HG03457 (cell line): ENCODE results near the gene NHERF1.

Experiments used
- ATAC-seq: cut with Tn5 transposase; IDR thresholded peaks from one replicate; pipeline ENCODE4 v1.9.1; 2021; ENCODE audit warnings: moderate number of reproducible peaks; ENCODE audit not compliant: unreplicated experiment

The NHERF1 gene

GRCh38 chr17:74767111-74767516 lies 18.7 kb downstream of the NHERF1 start:
- ATAC-seq: no peak

- ATAC-seq: no peak
Measured at GRCh38 chr17:74768069-74768762, 19.8 kb downstream of the NHERF1 start.

GRCh38 chr17:74768763-74769114 lies 20.3 kb downstream of the NHERF1 start:
- ATAC-seq: no peak

GRCh38 chr17:74769266-74769855 lies 20.9 kb downstream of the NHERF1 start:
- no peak for ATAC-seq

- no peak for ATAC-seq
Measured at GRCh38 chr17:74769856-74770497, 21.5 kb downstream of the NHERF1 start.

GRCh38 chr17:74770498-74771318 lies 22.3 kb downstream of the NHERF1 start:
- no peak for ATAC-seq

GRCh38 chr17:74771319-74771914 lies 23.0 kb downstream of the NHERF1 start:
- no peak for ATAC-seq

- no peak for ATAC-seq
Measured at GRCh38 chr17:74772053-74772452, 23.6 kb downstream of the NHERF1 start.

- ATAC-seq: no peak
Measured at GRCh38 chr17:74773414-74773813, 25.0 kb downstream of the NHERF1 start.

GRCh38 chr17:74773871-74774286 lies 25.5 kb downstream of the NHERF1 start:
- ATAC-seq: no peak

GRCh38 chr17:74775409-74776043 lies 27.1 kb downstream of the NHERF1 start:
- no peak for ATAC-seq

- ATAC-seq: peak; percentile 55
Measured at GRCh38 chr17:74776044-74776962, 27.9 kb downstream of the NHERF1 start, which contains the start of gene NAT9. Gene NAT9 (minus strand): TSS chr17:74776345. CDS start chr17:74775698, 647 bp downstream.

GRCh38 chr17:74776990-74777389 lies 28.6 kb downstream of the NHERF1 start:
- ATAC-seq: no peak

GRCh38 chr17:74777901-74778515 lies 29.6 kb downstream of the NHERF1 start:
- no peak for ATAC-seq

- no peak for ATAC-seq
Measured at GRCh38 chr17:74778960-74779359, 30.5 kb downstream of the NHERF1 start.

GRCh38 chr17:74779501-74779900 lies 31.1 kb downstream of the NHERF1 start:
- ATAC-seq: no peak

- ATAC-seq: no peak
Measured at GRCh38 chr17:74779948-74780400, 31.5 kb downstream of the NHERF1 start.

GRCh38 chr17:74780443-74781238 lies 32.2 kb downstream of the NHERF1 start:
- ATAC-seq: no peak
